SW480 (cell line): Measurements from ENCODE around the gene CAPRIN1.

Source experiments
- DNase-seq: peaks from one replicate; pipeline ENCODE4 v3.0.0-alpha.2; 2016; ENCODE audit warnings: low spot score

Gene CAPRIN1

GRCh38 chr11:34051349-34052035, at the start of gene CAPRIN1:
Gene CAPRIN1 (plus strand): TSS chr11:34051731. CDS start chr11:34052421, 690 bp downstream.
- peak; percentile 94 for DNase-seq

DNA sequence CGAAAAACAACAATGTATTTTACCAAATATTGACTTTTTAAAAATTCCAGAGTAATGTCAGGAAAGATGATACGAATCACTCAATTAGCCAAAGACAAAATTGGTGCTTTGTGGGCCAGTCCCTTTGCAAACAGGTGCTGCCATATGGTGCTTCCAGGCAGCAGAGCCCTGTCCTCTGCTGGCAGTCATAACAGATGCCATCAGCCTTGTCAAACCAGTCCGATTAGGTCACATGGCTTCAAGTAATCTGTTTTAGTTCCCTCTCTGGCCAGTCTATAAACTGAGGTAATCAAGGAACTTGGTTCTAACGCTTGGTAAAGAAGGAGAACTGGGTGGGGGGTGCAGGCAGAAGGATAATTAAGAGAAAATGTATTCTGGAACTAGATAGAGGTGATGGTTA, 49.1 kb upstream of the CAPRIN1 start:
- no peak for DNase-seq

- DNase-seq, result no peak
Measured at GRCh38 chr11:34004236-34004635, 47.3 kb upstream of the CAPRIN1 start.

GRCh38 chr11:34006876-34007275, 44.7 kb upstream of the CAPRIN1 start:
- no peak for DNase-seq

GRCh38 chr11:34012734-34013133, 38.8 kb upstream of the CAPRIN1 start:
- DNase-seq, result no peak

GRCh38 chr11:34013898-34014571, 37.5 kb upstream of the CAPRIN1 start:
- DNase-seq, result no peak

GRCh38 chr11:34021977-34022735, 29.4 kb upstream of the CAPRIN1 start:
- DNase-seq, result no peak

GRCh38 chr11:34026432-34026831, 25.1 kb upstream of the CAPRIN1 start:
- DNase-seq, result no peak

- no peak for DNase-seq
Measured at GRCh38 chr11:34027516-34028408, 23.8 kb upstream of the CAPRIN1 start.

DNA sequence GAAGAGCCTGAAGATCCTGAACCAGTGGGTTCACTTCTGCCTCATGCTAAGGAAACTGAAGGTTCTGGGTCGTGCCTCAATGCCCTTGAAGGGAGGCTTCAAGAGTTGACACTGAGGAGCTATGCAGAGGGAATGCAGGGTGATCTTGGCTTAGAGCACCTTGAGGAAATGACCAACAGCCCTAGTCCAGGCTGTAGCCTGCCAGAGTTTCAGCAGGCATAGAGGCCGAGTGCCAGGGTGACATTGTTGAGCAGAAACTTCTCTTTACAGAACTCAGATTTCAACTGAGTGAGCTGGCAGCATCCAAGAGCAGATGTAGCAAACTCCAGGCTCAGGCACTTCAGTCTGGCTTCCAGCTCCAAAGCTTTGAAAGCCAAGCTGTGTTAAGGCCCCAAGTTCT, 23.1 kb upstream of the CAPRIN1 start:
- DNase-seq, result peak; percentile 11

GRCh38 chr11:34029176-34029575, 22.4 kb upstream of the CAPRIN1 start:
- no peak for DNase-seq

GRCh38 chr11:34030382-34030781, 21.1 kb upstream of the CAPRIN1 start:
- DNase-seq, result no peak

DNA sequence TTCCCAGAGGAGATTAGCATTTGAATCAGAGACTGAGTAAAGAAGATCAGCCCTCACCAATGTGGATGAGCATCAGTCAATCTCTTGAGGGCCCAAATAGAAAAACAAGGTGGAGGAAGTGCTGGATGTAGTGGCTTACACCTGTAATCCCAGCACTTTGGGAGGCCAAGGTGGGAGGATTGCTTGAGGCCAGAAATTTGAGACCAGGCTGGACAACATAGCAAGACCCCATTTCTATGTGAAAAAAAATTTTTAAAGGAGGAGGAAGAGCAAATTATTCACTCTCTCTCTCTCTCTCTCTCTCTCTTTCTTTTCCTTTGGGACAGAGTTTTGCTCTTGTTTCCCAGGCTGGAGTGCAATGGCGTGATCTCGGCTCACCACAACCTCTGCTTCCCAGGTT, 18.1 kb upstream of the CAPRIN1 start:
- DNase-seq, result no peak

GRCh38 chr11:34034053-34034452, 17.5 kb upstream of the CAPRIN1 start:
- DNase-seq, result no peak

GRCh38 chr11:34036456-34036855, 15.1 kb upstream of the CAPRIN1 start:
- DNase-seq, result no peak

GRCh38 chr11:34037016-34037415, 14.5 kb upstream of the CAPRIN1 start:
- no peak for DNase-seq

GRCh38 chr11:34040571-34040970, 11.0 kb upstream of the CAPRIN1 start:
- DNase-seq, result no peak

DNA sequence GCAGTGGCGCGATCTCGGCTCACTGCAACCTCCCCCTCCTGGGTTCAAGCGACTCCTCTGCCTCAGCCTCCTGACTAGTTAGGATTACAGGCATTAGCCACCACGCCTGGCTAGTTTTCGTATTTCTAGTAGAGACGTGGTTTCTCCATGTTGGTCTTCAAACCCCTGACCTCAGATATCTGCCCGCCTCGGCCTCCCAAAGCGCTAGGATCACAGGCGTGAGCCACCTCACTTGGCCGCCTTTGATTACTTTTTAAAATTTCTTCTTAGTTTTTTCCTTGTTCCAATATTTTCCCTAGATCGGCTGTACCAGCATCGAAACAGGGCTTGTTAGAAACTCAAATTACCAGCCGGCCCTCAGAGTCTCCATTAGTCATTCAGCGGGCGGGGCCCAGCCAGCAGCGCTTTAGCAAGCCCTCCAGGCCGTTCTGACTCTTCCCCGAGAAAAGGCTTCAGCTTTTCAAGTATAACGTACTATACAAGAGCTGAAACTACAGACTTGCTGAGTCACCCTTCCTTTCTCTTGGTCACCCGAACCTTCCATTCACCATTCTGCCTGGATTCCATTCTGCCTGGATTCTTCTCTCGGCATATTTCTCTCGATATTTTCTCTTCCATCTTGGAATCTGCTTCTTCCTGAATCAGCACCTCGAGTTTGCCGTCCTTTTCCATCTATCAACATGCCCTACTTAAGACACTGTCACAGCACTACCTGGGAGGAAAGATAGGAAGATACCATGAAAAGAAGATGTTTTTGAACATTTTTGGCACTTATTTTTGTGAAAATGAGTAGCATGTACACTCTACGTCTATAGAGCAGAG, 6.7 kb upstream of the CAPRIN1 start:
- peak; percentile 82 for DNase-seq

DNA sequence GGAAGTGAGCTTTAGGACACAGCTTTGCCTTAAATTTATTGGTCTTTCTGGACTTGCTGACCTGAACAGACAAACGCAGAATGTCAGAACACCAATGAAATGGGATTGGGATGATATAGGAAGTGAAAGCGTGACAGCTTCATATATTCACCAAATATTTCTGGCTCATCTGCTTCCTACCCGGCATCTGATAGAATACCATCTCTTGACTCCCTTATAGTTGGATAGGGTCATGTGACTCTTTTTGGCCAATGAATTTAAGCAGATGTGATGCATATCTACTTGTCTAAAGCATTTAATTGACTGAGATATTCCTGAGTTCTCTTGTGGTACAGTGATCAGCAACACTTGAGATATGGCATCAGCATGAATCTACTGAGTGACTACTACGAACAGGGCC, 2.5 kb upstream of the CAPRIN1 start:
- no peak for DNase-seq

- no peak for DNase-seq
Measured at GRCh38 chr11:34050581-34051348, 766 bp upstream of the CAPRIN1 start.
